Measurements from ENCODE around the gene USHBP1. TPM values are rescaled to one million over a fixed set of nuclear protein-coding genes. Genes with fewer than 3 reads are reported as not detected.
"Not testable (repeated sequence)": the region's sequence is repeated elsewhere in the genome, so short reads cannot be mapped to it uniquely, and the experiment has no call there.

Gene USHBP1
- total RNA-seq, 1 donor from 2014 or later = not detected

DNA sequence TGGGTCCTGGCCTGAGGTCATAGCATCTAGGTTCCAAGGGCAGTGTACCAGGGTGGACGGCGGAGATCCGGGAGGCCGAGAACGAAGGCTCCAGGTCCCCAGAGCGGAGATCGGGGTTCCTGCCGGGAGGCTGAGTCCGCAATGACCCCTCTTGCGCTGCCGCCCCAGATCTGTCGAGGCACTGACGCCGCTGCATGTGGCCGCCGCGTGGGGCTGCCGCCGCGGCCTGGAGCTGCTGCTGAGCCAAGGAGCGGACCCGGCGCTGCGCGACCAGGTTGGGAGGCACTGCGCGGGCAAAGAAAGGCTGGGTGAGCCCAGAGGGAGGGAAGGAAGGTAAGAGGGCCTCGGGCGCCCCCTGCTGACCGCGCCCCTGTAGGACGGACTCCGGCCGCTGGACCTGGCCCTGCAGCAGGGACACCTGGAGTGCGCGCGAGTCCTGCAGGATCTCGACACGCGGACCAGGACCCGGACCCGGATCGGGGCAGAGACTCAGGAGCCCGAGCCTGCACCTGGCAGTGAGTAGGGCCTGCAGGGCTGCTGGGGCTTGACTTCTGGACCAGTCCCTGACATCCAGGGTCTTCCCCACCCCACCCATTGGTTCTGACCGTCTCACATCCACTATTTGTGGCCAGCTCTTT is 18.1 kb upstream of the USHBP1 start:
- Mint-ChIP-seq H3K9me3 (ENCODE audit: unreplicated experiment) (peaks cover 2% of the 10 kb centered on the region), H3K4me1 (ENCODE audit: low read depth, unreplicated experiment) (peaks cover 2% of the 10 kb centered on the region), H3K36me3 (ENCODE audit: unreplicated experiment) (no peaks in the 10 kb centered on the region), H3K27ac (ENCODE audit: unreplicated experiment) (peak overlapping the region; percentile 79), H3K4me3 (ENCODE audit: unreplicated experiment) (peak overlapping the region; percentile 84), H3K27me3 (ENCODE audit: unreplicated experiment) (peaks cover 2% of the 10 kb centered on the region)
- DNase-seq = peak; percentile 92
- TF ChIP-seq CTCF (IDR thresholded peaks at IDR 0.05; ENCODE audit: partially characterized antibody, unreplicated experiment) = peak; percentile 94

DNA sequence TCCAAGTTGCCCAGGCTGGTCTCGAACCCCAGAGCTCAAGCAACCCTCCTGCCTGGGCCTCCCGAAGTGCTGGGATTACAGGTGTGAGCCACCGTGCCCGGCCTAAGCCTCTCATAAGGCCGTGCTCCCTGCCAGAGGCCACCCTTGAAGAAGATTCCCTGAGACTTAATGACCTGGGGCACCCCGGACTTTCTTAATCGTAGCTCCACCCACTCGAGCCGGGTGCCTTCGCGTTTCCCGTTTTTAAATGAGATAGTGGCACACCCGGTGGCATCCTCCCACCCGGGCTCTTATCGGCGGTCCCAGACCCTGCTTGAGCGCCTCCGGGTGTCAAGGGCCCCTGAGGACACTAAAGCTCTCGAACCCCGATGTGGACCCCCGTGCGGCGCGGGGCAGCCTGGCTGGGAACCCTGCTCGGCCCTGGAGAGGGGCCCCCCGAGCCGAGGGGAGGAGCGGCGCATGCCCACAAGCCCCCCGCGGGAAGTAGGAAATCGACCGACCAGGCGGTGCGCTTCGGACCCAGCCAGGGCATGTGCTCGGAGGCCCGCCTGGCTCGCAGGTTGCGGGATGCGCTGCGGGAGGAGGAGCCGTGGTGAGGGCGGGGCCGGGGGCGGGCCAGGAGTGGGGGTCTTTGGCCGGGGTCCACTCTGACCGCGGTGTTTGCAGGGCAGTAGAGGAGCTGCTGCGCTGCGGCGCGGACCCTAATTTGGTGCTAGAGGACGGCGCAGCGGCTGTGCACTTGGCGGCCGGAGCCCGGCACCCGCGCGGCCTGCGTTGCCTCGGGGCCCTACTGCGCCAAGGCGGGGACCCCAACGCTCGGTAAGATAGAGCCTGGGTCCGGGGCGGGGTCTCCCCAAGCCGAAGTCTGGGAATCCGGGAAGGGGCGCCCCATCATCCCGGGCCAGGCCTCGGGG is 17.1 kb upstream of the USHBP1 start, which contains the start of gene ANKLE1:
TSS of gene ANKLE1 (plus strand) at position 511 of the 914 bp plus-strand sequence. CDS start at position 531, 20 bp downstream.
- peaks cover 2% of the 10 kb centered on the region for H3K27me3 Mint-ChIP-seq (ENCODE audit: unreplicated experiment)
- H3K4me3 Mint-ChIP-seq (ENCODE audit: unreplicated experiment) = peak within 1 kb of the TSS; percentile 84
- no peak for TF ChIP-seq CTCF (IDR thresholded peaks at IDR 0.05; ENCODE audit: partially characterized antibody, unreplicated experiment)
- H3K36me3 Mint-ChIP-seq (ENCODE audit: unreplicated experiment) = no peaks in the 10 kb centered on the region
- peak; percentile 78 for DNase-seq
- H3K9me3 Mint-ChIP-seq (ENCODE audit: unreplicated experiment) = peaks cover 2% of the 10 kb centered on the region
- H3K4me1 Mint-ChIP-seq (ENCODE audit: low read depth, unreplicated experiment) = peaks cover 2% of the 10 kb centered on the region
- H3K27ac Mint-ChIP-seq (ENCODE audit: unreplicated experiment) = peak within 1 kb of the TSS; percentile 79

DNA sequence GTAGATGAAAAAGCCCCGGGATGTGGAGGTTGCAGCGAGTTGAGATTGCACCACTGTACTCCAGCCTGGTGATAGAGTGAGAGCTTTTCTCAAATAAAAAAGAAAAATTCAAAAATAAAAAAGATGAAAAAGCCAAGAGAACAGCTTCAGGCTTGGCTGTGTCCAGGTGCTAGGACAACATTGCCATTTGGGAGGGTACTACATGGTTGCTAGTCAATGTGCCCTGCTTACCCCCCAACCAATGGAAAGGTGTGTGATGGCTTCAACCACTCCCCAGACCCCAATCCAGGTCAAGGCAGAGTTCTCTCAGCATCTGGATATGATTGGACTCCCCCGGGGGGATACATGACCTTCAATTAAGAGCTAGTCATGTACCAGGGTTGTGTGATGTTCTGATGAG is 14.9 kb upstream of the USHBP1 start:
- peaks cover 2% of the 10 kb centered on the region for H3K27me3 Mint-ChIP-seq (ENCODE audit: unreplicated experiment)
- no peak overlapping the region for H3K27ac Mint-ChIP-seq (ENCODE audit: unreplicated experiment)
- DNase-seq = no peak
- H3K36me3 Mint-ChIP-seq (ENCODE audit: unreplicated experiment) = no peaks in the 10 kb centered on the region
- no peak for TF ChIP-seq CTCF (IDR thresholded peaks at IDR 0.05; ENCODE audit: partially characterized antibody, unreplicated experiment)
- no peak overlapping the region for H3K4me3 Mint-ChIP-seq (ENCODE audit: unreplicated experiment)
- H3K9me3 Mint-ChIP-seq (ENCODE audit: unreplicated experiment) = peaks cover 2% of the 10 kb centered on the region
- peaks cover 2% of the 10 kb centered on the region for H3K4me1 Mint-ChIP-seq (ENCODE audit: low read depth, unreplicated experiment)

DNA sequence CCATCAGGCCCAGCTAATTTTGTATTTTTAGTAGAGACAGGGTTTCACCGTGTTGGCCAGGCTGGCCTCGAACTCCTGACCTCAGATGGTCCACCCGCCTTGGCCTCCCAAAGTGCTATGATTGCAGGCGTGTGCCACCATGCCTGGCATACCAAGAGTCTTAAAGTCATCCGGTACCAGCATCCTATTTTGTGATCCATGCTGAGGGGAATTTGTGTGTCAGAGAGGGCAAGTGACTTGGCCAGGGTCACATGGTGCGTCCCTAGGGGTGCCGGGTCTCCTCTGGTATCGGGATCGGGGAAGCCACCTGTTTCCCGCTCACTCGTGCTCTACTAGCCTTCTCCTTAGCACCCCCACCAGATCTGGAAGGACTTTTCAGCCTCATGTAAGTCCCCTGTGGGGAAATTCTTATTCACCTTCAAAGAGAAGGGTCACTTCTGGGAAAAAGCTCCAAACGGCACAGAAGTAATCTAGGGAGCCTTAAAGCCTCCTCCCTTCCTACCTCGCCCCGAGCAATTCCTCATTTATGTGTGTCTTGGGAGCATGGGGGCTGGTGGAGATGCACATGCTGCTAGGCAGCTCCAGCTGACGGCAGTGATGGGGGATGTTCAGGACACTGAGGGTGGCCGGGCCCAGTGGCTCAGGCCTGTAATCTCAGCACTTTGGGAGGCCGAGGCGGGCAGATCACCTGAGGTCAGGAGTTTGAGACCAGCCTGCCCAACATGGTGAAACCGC is 11.1 kb upstream of the USHBP1 start:
- Mint-ChIP-seq H3K4me3 (ENCODE audit: unreplicated experiment) (no peak overlapping the region), H3K27me3 (ENCODE audit: unreplicated experiment) (peaks cover 4% of the 10 kb centered on the region), H3K36me3 (ENCODE audit: unreplicated experiment) (no peaks in the 10 kb centered on the region), H3K9me3 (ENCODE audit: unreplicated experiment) (no peaks in the 10 kb centered on the region), H3K27ac (ENCODE audit: unreplicated experiment) (no peak overlapping the region), H3K4me1 (ENCODE audit: low read depth, unreplicated experiment) (no peaks in the 10 kb centered on the region)
- no peak for TF ChIP-seq CTCF (IDR thresholded peaks at IDR 0.05; ENCODE audit: partially characterized antibody, unreplicated experiment)
- no peak for DNase-seq

GRCh38 chr19:17274892-17275291 is 10.3 kb upstream of the USHBP1 start:
- not testable (repeated sequence) for H3K4me1 Mint-ChIP-seq (ENCODE audit: low read depth, unreplicated experiment)

More at GRCh38 chr19:17274892-17275291, 10.3 kb upstream of the USHBP1 start:
- not testable (repeated sequence) for DNase-seq; H3K36me3 Mint-ChIP-seq (ENCODE audit: unreplicated experiment); H3K27me3 Mint-ChIP-seq (ENCODE audit: unreplicated experiment); H3K9me3 Mint-ChIP-seq (ENCODE audit: unreplicated experiment); H3K4me3 Mint-ChIP-seq (ENCODE audit: unreplicated experiment); H3K27ac Mint-ChIP-seq (ENCODE audit: unreplicated experiment)

All from glutamatergic neuron (in vitro differentiated cells).